ENCODE measurements around the gene PABPC1L.
A peak's percentile ranks its signal among the peaks of the same experiment; 100 is the strongest.
"Not testable (repeated sequence)": the region's sequence is repeated elsewhere in the genome, so short reads cannot be mapped to it uniquely, and the experiment has no call there.

The PABPC1L gene

GRCh38 chr20:44909872-44910689, at the start of gene PABPC1L:
Gene PABPC1L, plus strand, starts transcription at chr20:44910060. Its CDS starts 84 bp downstream, at chr20:44910144.
- peak; percentile 56 to 73 for DNase-seq (ENCODE audit: low read depth in 1 of 2, low spot score in 1 of 2)

- no peak for DNase-seq (ENCODE audit: low read depth in 1 of 2, low spot score in 1 of 2)
These were observed 48.3 kb upstream of the PABPC1L start for GRCh38 chr20:44861531-44862006.

- no peak for DNase-seq (ENCODE audit: low read depth in 1 of 2, low spot score in 1 of 2)
These were observed 47.6 kb upstream of the PABPC1L start for GRCh38 chr20:44862286-44862685.

GRCh38 chr20:44863365-44864084, 46.3 kb upstream of the PABPC1L start:
- DNase-seq (ENCODE audit: low read depth in 1 of 2, low spot score in 1 of 2): not testable (repeated sequence)

GRCh38 chr20:44864493-44864892, 45.4 kb upstream of the PABPC1L start:
- not testable (repeated sequence) for DNase-seq (ENCODE audit: low read depth in 1 of 2, low spot score in 1 of 2)

GRCh38 chr20:44866703-44867335, 43.0 kb upstream of the PABPC1L start:
- DNase-seq (ENCODE audit: low read depth in 1 of 2, low spot score in 1 of 2): no peak

- no peak for DNase-seq (ENCODE audit: low read depth in 1 of 2, low spot score in 1 of 2)
These were observed 40.4 kb upstream of the PABPC1L start for GRCh38 chr20:44869471-44869870.

GRCh38 chr20:44882360-44882759, 27.5 kb upstream of the PABPC1L start:
- not testable (repeated sequence) for DNase-seq (ENCODE audit: low read depth in 1 of 2, low spot score in 1 of 2)

- no peak for DNase-seq (ENCODE audit: low read depth in 1 of 2, low spot score in 1 of 2)
These were observed 26.5 kb upstream of the PABPC1L start for GRCh38 chr20:44883214-44883902.

GRCh38 chr20:44884907-44885391, 24.9 kb upstream of the PABPC1L start:
- no peak for DNase-seq (ENCODE audit: low read depth in 1 of 2, low spot score in 1 of 2)

GRCh38 chr20:44885392-44886265, 24.2 kb upstream of the PABPC1L start, which contains the start of gene YWHAB:
Gene YWHAB, plus strand, starts transcription at chr20:44885705. Its CDS starts 15,829 bp downstream, at chr20:44901534.
- peak; percentile 96 to 97 for DNase-seq (ENCODE audit: low read depth in 1 of 2, low spot score in 1 of 2)

- no peak for DNase-seq (ENCODE audit: low read depth in 1 of 2, low spot score in 1 of 2)
These were observed 23.6 kb upstream of the PABPC1L start for GRCh38 chr20:44886266-44886651.

GRCh38 chr20:44886828-44887227, 23.0 kb upstream of the PABPC1L start:
- no peak for DNase-seq (ENCODE audit: low read depth in 1 of 2, low spot score in 1 of 2)

- no peak for DNase-seq (ENCODE audit: low read depth in 1 of 2, low spot score in 1 of 2)
These were observed 22.4 kb upstream of the PABPC1L start for GRCh38 chr20:44887466-44887865.

- no peak for DNase-seq (ENCODE audit: low read depth in 1 of 2, low spot score in 1 of 2)
These were observed 21.4 kb upstream of the PABPC1L start for GRCh38 chr20:44888226-44889103.

- DNase-seq (ENCODE audit: low read depth in 1 of 2, low spot score in 1 of 2): no peak
These were observed 18.0 kb upstream of the PABPC1L start for GRCh38 chr20:44891826-44892225.

GRCh38 chr20:44894959-44895358, 14.9 kb upstream of the PABPC1L start:
- DNase-seq (ENCODE audit: low read depth in 1 of 2, low spot score in 1 of 2): no peak

- DNase-seq (ENCODE audit: low read depth in 1 of 2, low spot score in 1 of 2): no peak
These were observed 13.3 kb upstream of the PABPC1L start for GRCh38 chr20:44896583-44896982.

- no peak for DNase-seq (ENCODE audit: low read depth in 1 of 2, low spot score in 1 of 2)
These were observed 12.7 kb upstream of the PABPC1L start for GRCh38 chr20:44897133-44897532.
